Stimulated activated CD8-positive, alpha-beta memory T cell treated with anti-CD3 and anti-CD28 coated beads, Interleukin-4, amount 100 ng/mL, for 4 hours (primary cell): ENCODE results near the gene ACOT8.
A peak's percentile ranks its signal among the peaks of the same experiment; 100 is the strongest.
"Not testable (repeated sequence)": the region's sequence is repeated elsewhere in the genome, so short reads cannot be mapped to it uniquely, and the experiment has no call there.

Experiments
- DNase-seq, 2 donors: peaks; one replicate each; pipeline ENCODE4 v3.0.0-alpha.2; 2020; ENCODE audit warnings: low read depth in 2 of 2, low spot score in 1 of 2

ACOT8 gene

DNA sequence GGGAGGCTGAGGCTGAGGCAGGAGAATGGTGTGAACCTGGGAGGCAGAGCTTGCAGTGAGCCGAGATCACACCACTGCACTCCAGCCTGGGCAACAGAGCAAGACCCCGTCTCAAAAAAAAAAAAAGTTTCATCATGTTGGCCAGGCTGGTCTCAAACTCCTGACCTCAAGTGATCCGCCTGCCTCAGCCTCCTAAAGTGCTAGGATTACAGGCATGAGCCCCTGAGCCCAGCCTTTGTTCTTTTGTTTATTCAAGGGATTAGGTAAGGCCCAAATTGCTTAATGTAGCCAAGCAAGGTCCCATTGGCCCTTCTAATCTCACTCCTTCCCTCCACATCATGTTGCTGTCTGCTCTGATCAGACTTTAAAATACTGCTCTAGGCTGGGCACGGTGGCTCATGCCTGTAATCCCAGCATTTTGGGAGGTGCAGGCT, 27.5 kb downstream of the ACOT8 start:
- not testable (repeated sequence) for DNase-seq

DNA sequence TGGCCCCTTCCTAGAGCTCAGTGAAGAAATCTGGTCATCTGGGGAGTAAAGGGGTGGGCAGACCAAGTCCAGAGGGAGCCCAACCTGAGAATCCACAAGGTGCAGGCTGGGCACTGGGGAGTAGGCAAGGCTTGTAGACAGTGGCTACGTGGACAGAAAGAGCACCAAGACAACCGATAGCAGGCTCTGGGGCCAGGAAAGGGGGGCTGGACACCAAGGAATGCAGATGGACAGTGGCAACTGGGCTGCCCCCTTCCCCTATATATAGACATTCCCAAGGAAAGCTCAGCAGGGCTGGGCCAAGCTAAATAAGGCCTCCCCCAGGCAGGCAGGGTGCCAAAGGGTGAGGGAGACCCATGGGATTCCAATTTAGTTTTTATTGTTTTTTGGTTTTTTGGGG, 28.6 kb downstream of the ACOT8 start:
- DNase-seq: no peak

DNA sequence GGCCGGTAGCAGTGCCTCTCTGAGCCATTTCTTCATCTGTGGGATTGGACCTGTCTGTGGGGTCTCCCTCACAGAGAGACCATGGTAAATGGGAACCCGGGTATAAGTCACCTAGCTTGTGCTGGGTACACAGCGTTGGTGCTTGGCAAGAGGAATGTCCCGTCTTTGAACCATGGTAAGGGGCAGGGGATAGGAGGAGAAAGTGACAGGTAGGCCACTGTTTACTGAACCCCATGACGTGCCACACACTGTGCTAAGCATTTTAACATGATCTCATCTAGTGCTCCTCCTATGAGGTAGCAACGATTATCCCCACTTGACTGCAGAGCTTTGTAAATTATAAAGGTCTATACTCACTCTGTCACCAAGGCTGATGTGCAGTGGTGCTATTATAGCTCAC, 29.5 kb downstream of the ACOT8 start:
- no peak for DNase-seq

DNA sequence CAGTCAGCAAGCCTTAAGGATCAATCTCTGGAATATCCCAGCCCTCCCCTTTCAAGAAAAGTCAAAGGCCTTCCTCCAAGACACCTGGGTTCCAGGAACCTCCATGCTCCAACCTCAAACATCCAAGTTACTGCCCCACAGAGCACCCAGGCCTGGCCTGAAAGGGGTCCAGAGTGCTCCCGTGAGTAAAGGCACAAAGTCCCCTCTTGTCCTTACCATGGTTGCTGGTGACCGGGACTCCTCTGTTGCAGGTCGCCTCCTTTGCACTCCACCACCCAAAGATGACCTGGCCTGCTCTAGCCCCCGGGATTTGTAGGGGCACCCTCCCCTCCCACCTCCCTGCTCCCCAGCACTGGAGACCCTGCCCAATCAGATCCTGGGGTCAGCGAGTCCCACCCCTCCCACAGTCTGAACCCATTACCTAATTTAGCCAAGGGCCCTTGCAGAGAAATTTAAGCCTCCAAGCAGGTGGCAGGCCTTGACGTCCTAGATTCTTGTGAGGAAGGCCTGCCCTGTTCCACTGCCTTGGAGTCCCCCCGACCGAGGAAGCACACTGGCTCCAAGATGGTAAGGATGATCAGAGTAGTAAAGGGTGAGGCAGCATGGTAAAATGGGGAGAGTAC, 30.1 kb downstream of the ACOT8 start, which contains the start of gene TNNC2:
Gene TNNC2, minus strand, starts transcription at position 283 of the 623 bp plus-strand sequence. Its CDS starts 64 bp downstream, at position 219.
- DNase-seq: no peak

DNA sequence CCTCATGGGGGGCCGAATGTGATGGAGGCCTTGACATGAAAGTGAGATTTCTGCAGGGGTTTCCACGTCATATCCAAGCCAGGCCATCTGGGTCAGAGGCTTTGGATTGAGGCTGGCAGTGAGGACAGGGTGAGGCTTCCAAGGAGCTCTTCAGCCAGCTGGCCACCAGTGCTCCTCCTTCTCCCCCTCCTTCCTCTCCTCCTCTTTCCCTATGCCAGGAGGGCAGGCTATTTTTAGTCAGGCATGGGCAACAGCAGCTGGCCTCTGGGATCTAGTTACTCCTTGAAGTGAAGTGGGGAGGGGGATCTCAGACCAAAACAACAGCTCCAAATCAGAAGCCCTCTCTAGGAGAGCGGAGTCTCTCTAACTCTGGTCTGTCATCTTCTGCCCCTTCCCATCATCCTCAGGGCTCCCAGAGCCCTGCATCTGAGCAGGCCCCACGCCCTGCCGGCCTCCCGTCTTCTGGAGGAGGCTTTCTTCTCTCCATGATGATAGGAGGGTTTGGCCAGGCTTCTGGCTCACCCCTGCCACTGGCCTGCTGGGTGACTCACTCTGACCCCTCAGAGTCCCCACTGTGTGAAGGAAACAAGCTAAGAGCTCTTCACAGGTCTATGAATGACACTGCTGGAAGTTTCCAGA, 30.7 kb downstream of the ACOT8 start:
- DNase-seq: no peak

DNA sequence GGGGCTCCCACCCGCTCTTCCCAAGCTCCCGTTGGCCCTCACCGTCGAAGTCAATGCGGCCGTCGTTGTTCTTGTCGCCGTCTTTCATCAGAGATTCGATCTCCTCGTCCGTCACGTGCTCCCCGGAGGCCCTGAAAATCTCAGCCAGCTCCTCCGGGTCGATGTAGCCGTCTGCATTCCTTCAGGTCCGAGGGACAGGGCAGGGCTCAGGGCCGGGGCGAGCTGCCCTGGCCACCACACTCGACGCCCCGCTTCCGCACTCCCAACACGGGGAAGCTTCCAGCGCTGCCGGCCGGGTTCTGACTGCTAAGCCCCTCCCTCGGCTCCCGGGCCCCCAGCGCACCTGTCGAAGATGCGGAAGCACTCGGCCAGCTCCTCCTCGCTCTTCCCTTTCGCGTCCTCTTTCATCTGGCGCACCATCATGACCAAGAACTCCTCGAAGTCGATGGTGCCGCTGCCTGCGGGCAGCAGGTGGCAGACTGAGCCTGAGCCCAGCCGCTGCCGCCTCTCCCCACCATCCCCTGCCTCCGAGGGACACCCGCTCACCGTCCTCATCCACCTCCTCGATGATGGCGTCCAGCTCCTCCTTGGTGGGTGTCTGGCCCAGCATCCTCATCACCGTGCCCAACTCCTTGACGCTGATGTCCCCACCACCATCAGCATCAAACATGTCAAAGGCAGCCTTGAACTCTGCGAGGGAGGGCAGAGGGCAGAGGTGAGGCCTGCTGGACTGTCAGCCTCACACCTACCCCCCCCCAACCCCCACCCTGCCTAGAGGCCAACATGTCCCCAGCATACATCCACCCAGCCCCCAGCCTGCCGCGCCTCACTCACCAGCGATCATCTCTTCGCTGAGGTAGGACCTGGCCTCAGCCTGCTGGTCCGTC, 33.0 kb downstream of the ACOT8 start:
- peak in 1 of 2 donors; percentile 12 for DNase-seq

DNA sequence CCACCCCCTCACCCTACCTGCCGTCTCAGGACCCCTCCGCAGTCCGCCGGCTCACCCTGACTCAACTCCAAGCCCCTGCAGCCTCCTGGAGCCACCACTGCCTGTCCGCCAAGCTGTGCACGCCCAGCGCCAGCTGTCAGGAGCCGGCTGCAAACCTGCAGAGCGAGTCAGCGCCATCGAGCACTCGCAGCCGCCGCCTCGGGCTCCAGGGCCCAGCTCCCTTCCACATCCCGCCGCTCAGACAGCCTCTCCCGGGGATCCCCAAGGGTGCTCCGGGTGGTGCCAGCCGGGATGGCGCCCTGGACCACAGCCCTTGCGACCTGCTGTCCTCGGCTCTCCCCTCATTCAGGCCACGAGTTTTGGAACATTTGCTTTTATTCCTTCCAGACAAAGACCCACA, 34.3 kb downstream of the ACOT8 start:
- DNase-seq: no peak

DNA sequence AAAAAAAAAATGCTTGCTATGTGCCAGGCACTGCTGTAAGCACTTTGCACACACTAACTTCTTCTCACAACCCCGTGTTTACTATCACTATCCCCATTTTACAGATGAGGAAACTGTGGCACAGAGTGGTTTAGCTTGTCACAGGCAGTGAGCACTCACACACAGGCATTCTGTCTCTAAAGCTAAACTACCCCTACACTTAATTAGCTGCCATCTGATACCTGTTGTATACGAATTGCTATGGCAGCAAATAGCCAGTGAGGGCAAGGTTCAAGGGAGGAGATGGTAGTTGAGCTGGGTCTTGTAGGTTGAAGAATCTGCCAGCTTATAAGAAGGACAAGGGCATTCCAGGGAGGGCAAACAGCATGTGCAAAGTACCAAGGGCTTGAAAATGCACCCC, 35.2 kb downstream of the ACOT8 start:
- no peak for DNase-seq

DNA sequence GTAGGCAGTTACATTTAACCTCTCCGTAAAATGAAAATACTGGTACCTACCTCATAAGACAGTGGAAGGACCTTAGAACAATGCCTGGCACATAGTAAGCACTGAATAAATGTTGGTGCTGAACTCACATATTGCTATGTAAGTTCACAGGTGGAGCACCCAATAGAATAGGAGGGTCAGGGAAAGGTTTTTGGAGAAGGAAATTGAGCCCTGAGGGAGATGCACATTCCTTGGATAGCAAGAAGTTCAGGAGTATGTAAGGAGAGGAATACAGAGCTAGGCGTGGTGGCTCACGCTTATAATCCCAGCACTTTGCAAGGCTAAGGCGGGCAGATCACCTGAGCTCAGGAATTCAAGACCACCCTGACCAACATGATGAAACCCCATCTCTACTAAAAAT, 37.7 kb downstream of the ACOT8 start:
- DNase-seq: no peak

DNA sequence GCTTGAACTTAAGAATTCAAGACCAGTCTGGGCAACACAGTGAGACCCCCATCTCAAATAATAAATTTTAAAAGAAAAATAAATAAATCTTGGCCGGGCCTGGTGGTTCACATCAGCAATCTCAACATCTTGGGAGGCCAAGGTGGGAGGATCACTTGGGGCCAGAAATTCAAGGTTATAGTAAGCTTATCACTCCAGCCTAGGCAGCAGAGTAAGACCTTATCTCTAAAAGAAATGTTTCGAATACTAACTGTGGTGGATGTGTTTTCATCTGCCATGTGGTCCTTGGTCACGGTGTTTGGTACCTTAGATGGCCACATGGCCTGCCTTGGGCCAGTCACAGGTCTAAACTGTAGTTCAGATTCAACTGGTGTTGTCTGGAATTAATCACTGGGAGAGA, 39.0 kb downstream of the ACOT8 start:
- DNase-seq: no peak

DNA sequence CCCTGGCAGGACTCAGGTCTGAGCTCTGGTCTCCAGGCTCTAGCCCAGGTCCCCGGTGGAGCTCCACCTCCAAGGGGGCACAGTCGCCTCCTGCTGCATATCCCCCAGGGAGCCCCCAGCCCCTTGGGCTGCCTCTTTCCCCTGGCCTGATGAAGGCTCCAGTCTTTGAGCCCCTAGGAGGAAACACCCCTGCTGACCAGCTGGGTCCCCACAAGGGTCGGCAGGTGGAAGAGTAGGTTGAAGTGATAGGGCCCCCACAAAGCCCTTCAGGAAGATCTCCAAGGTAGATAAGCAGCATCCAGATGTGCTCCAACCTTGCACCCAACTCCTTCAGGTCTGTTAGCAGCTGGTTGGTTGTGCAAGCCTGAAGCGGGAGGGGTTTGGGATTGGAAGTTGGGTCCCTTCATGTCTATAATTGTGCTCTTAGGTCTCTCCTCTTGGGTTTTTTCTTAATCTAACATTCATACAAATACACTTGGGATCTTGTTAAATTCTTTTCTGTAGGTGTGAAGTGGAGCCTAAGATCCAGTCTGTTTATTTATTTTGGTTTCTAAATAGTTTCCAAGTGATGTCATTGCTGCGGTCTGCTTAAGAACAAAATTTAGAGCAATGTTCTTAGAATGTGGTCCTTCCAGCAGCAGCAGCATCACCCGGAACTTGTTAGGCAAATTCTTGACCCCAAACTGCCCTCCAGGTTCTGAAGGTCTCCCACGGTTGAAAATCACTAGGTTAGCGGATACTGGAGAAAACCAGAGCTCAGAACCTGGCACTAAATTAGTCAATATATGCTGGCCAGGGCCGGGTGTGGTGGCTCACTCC, 39.6 kb downstream of the ACOT8 start:
- no peak for DNase-seq

DNA sequence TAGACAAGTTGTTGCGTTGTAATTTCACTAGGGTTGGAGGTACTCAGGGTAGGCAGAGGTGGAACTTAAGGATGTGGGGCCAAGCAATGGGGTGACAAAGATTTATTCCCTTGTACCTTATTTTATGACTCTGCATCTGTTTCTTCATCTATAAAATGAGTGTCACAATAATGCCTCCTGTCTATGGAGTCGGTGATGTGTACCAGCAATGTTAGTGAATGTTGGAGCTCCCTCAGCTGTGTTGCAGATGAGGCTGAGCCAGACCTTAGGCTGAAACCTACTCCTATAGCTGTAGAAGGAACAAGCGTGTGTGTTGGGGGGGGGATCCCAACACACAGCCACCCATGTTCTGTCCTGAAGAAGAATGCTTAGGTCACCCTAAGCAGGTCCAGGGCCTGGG, 40.2 kb downstream of the ACOT8 start:
- no peak for DNase-seq

DNA sequence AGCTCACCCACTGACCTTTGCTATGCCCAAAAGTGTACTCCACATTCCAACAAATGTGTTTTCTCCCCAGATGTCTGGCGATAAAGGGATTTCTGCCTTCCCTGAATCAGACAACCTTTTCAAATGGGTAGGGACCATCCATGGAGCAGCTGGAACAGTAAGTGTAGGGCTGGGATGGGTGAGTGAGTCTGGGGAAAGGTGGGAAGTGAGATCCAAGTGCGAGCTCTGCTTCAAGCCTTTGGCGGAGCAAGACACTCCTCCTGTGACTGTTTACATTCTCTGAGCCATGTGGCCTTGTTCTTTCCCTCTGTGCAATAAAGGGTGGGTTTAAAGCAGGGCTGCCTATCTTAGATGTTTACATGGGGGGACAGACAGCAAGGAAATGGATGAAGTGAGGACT, 42.9 kb downstream of the ACOT8 start:
- no peak for DNase-seq

DNA sequence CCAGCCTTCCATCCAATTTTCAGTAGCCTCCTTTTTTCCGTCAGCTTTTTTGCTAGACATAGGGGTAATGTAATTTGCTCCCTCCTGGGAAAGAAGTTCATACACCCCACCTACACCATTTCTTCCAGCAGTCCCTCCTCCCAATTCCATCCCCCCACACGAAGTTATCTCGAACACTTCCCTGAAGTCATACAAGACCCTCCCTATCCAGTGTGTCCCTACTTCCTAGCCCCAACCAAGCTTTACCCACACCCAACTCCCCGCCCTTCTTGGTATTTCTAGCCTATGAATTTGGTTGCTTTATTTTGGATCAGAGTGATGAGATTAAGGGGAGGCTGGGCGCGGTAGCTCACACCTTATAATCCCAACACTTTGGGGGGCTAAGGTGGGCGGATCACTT, 43.7 kb downstream of the ACOT8 start:
- no peak for DNase-seq

DNA sequence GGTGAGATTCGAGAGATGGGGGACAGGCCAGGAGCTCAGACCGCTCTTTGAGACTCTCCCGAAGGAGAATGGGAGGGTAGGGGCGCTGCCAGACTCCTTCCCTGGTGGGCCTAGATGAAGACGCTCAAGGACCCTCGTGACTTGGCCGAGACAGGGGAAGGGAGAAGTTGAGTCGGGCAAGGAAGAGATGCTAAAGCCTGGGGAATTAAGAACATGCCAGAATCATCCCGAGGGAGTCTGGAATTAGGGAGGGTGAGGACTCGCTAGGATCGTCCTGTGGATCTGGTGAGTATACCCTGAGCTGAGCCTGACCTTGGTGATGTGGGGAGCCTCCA, 44.2 kb downstream of the ACOT8 start:
- DNase-seq: no peak

DNA sequence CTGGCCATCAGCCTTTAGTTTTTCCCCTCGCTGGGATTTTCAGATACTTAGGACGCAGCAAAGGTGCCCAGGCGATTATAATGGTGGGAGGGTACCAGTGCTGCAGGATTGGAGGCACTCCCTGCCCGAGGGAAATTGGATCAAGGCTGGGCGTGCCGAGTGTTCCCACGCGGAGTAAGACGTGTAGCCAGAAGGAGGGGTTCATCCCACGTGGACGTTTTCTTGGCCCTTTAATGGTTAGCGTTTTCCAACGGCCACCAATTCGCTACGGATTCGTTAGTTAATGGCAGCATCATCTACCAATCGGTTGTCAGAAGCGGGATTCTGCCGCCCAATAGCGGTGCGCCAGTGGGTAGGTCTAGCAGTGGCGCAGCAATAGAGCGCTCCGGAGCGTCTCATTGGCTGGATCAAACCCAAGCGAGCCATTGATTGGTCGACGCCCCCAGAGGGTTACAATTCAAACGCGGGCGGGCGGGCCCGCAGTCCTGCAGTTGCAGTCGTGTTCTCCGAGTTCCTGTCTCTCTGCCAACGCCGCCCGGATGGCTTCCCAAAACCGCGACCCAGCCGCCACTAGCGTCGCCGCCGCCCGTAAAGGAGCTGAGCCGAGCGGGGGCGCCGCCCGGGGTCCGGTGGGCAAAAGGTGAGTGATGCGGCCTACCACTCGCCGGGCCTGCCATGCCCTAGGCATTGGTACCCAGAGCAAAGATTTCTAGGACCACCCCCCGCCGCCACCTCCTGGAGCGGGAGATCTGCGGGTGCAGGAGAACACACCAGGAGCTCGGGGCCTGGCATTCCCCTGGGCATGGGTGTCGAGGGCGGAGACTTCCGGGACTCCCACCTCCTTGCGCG, 44.8 kb downstream of the ACOT8 start, which contains the start of gene UBE2C:
Gene UBE2C, plus strand, starts transcription at position 488 of the 849 bp plus-strand sequence. Its CDS starts 52 bp downstream, at position 540.
- DNase-seq: peak; percentile 85 to 86

DNA sequence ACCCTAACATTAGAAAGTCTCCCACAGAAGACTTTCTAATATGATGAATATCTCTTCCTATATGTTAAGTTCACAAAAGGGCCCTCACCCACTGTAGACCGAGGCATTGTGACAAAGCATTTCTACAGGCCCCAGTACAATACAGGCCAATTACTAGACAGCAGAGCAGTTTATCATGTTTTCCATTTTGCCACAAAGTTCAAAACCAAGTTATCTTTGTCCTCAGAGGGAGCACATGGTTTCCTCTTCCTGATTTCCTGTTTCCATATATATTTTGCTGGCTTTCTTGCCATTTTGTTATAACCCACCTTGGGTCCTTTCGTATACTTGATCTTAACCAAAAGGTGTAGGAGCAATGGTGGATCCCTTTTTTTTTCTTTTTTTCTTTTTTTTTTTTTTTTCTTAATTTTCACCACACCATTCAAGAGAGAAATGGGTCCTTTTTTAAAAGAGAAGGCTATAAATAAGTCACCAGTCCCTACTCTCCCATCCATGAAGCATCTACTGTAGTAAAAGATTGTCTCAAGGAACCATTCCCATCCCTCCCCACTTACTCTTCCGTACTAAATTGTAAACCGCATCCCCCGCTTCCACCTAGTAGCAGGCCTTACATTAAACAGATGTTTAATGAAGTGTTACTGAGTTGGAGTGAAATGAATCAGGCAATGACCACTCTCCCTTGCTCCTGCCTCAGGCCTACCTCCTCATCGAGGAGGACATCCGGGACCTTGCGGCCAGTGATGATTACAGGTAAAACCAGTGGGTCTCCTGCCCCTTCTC, 46.8 kb downstream of the ACOT8 start:
- no peak for DNase-seq

DNA sequence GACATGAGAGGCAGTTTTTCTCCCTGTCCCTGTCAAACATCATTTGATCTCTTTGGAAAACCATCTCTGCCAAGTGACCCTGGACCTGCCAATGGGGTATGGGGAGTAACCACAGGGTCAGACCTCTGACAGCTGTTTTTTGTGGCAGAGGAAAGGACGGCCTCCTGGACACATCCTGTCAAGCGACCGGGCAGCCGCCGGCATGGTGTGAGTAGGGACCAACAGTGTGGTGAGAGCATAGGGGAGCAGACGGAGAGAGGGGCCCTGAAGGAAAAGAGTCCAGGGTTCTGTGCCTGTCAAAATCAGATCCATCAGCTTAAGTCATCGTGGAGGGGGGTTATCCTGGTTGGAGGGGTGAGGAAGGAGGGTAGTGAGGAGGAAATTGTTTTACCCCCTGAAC, 55.3 kb downstream of the ACOT8 start:
- DNase-seq: no peak

DNA sequence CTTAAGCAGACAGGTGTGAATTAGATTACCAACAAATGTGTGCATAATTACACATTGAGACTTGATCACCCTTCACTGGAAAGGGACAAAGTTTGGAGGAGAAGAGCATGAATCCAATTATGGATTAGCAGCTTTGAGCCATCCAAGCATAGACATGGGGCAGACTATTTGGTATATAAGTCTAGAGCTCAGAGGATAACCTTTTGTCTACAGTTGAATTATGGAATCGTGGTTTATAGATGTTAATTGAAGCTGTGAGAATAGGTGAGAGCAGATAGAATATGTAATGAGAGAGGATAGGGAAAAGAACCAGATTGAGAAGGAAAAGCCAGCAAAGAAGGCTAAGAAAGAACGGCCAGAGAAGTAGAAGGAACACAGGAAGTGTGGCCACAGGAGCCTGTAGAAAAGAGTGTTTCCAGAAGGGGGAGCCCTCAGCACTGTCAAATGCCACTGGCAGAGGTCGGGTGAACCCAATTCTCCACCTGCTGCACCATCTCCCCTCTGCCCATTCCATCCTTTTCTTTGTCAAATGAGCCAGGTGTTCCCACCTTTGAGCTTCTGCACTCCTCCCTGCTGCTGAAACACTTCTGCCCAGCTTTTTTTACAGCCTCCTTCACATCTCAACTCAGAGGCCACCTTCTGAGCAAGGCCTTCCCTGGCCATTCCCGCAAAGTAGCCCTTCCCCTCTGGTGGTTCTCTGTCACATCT, 58.1 kb downstream of the ACOT8 start:
- peak; percentile 28 to 32 for DNase-seq
